ENCODE results near the gene PIF1.

DNA sequence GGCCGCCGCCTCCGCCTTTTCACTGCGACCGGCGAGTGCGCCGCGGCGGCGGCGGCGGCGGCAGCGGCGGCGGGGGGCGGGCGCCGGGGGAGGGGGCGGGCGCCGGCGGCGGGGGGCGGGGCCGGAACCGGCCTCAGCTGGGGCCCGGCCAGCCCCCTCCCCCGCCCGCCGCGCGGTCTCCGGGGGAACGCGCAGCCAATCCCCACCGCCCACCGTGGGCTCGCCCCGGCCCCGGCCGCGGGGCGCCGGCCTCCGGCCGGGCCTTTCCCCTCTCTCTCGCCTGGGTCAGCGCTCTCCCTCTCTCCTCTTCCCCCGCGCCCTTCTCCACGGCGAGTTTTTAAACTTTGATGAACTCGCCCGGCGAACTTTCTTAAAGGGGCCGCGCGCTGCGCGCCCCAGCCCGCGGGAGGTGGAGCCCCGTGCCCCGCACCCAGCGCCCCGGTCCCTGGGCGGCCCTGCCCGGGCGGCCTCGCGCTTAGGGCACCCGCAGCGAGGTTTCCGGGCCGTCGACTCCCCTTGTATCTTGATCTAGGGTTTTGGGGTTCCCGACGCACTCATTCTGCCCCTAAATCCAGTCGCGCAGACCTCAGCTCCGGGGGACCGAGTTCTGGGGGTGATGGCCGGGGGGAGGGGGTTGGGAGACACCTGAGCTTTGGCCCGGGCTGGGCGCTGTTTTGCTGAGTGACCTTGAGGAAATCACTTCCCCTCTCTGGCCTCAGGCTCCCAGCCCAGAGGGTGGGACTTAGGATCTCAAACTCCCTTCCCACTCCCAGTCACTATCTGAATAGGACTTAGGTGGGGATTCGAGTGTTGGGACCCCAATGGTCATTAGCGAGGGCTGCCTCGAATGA is 49.7 kb downstream of the PIF1 start, which contains the start of gene RBPMS2:
- TF ChIP-seq, protein P1, sequence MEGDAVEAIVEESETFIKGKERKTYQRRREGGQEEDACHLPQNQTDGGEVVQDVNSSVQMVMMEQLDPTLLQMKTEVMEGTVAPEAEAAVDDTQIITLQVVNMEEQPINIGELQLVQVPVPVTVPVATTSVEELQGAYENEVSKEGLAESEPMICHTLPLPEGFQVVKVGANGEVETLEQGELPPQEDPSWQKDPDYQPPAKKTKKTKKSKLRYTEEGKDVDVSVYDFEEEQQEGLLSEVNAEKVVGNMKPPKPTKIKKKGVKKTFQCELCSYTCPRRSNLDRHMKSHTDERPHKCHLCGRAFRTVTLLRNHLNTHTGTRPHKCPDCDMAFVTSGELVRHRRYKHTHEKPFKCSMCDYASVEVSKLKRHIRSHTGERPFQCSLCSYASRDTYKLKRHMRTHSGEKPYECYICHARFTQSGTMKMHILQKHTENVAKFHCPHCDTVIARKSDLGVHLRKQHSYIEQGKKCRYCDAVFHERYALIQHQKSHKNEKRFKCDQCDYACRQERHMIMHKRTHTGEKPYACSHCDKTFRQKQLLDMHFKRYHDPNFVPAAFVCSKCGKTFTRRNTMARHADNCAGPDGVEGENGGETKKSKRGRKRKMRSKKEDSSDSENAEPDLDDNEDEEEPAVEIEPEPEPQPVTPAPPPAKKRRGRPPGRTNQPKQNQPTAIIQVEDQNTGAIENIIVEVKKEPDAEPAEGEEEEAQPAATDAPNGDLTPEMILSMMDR (IDR thresholded peaks at IDR 0.05; ENCODE audit: insufficient read depth, low read depth, low read length): no peak
- peak; percentile 43 for TF ChIP-seq EZH2 (IDR thresholded peaks at IDR 0.05; ENCODE audit: insufficient read depth, low read length)

Data from astrocyte (in vitro differentiated cells and primary cell).